Measurements from ENCODE around the gene TFB2M. TPM values are rescaled to one million over a fixed set of nuclear protein-coding genes. Genes with fewer than 3 reads are reported as not detected.

Gene TFB2M
- total RNA-seq, 1 donor from 2014 or later: 19.8 TPM

- Histone ChIP-seq H3K4me3 (ENCODE audit: low read depth, low read length) (no peak overlapping the region), H3K27me3 (ENCODE audit: control insufficient read depth, insufficient read depth, low read length) (no peaks in the 10 kb centered on the region), H3K36me3 (ENCODE audit: control insufficient read depth, insufficient read depth, low read length) (no peaks in the 10 kb centered on the region)
- DNase-seq (ENCODE audit: low read depth): no peak
- TF ChIP-seq CTCF (IDR thresholded peaks at IDR 0.05; ENCODE audit: insufficient read depth, low read length, poor library complexity, severe bottlenecking): no peak
Observed at GRCh38 chr1:246513041-246513440, 53.0 kb downstream of the TFB2M start.

- Histone ChIP-seq H3K4me3 (ENCODE audit: low read depth, low read length) (no peak overlapping the region), H3K27me3 (ENCODE audit: control insufficient read depth, insufficient read depth, low read length) (no peaks in the 10 kb centered on the region), H3K36me3 (ENCODE audit: control insufficient read depth, insufficient read depth, low read length) (no peaks in the 10 kb centered on the region)
- no peak for DNase-seq (ENCODE audit: low read depth)
- TF ChIP-seq CTCF (IDR thresholded peaks at IDR 0.05; ENCODE audit: insufficient read depth, low read length, poor library complexity, severe bottlenecking): no peak
Observed at GRCh38 chr1:246512635-246513034, 53.4 kb downstream of the TFB2M start.

GRCh38 chr1:246512230-246512629, 53.8 kb downstream of the TFB2M start:
- Histone ChIP-seq H3K27me3 (ENCODE audit: control insufficient read depth, insufficient read depth, low read length) (no peaks in the 10 kb centered on the region), H3K4me3 (ENCODE audit: low read depth, low read length) (no peak overlapping the region), H3K36me3 (ENCODE audit: control insufficient read depth, insufficient read depth, low read length) (no peaks in the 10 kb centered on the region)
- TF ChIP-seq CTCF (IDR thresholded peaks at IDR 0.05; ENCODE audit: insufficient read depth, low read length, poor library complexity, severe bottlenecking): no peak
- DNase-seq (ENCODE audit: low read depth): no peak

- DNase-seq (ENCODE audit: low read depth): no peak
- no peaks in the 10 kb centered on the region for H3K36me3 ChIP-seq (ENCODE audit: control insufficient read depth, insufficient read depth, low read length)
- no peak for TF ChIP-seq CTCF (IDR thresholded peaks at IDR 0.05; ENCODE audit: insufficient read depth, low read length, poor library complexity, severe bottlenecking)
- no peak overlapping the region for H3K4me3 ChIP-seq (ENCODE audit: low read depth, low read length)
- no peaks in the 10 kb centered on the region for H3K27me3 ChIP-seq (ENCODE audit: control insufficient read depth, insufficient read depth, low read length)
Observed at GRCh38 chr1:246511203-246511602, 54.9 kb downstream of the TFB2M start.

GRCh38 chr1:246510147-246511030, 55.7 kb downstream of the TFB2M start:
- no peaks in the 10 kb centered on the region for H3K36me3 ChIP-seq (ENCODE audit: control insufficient read depth, insufficient read depth, low read length)
- TF ChIP-seq CTCF (IDR thresholded peaks at IDR 0.05; ENCODE audit: insufficient read depth, low read length, poor library complexity, severe bottlenecking): no peak

More at GRCh38 chr1:246510147-246511030, 55.7 kb downstream of the TFB2M start:
- Histone ChIP-seq H3K27me3 (ENCODE audit: control insufficient read depth, insufficient read depth, low read length) (no peaks in the 10 kb centered on the region), H3K4me3 (ENCODE audit: low read depth, low read length) (no peak overlapping the region)
- DNase-seq (ENCODE audit: low read depth): no peak
